ENCODE data around the gene RBMS1. TPM values are rescaled to one million over a fixed set of nuclear protein-coding genes. Genes with fewer than 3 reads are reported as not detected.

The RBMS1 gene
- total RNA-seq, 1 experiment from 2014 or later, result 77.5 TPM

GRCh38 chr2:160315337-160315736 is 178.3 kb downstream of the RBMS1 start:
- Histone ChIP-seq H2BK12ac (ENCODE audit: insufficient read length, low read depth, low read length) (no peak overlapping the region), H2BK20ac (ENCODE audit: low read depth, low read length, poor library complexity, severe bottlenecking) (no peak overlapping the region), H3K9me3 (ENCODE audit: control insufficient read depth, low read depth, low read length) (no peaks in the 10 kb centered on the region), H3K27me3 (ENCODE audit: insufficient read depth, low read length) (no peaks in the 10 kb centered on the region), H2AFZ (ENCODE audit: low read length) (no peak overlapping the region), H3K23me2 (ENCODE audit: insufficient read length, low read depth, low read length, poor library complexity, severe bottlenecking) (no peaks in the 10 kb centered on the region), H3K9ac (ENCODE audit: extremely low read depth, insufficient read length, low read length) (no peak overlapping the region), H4K5ac (ENCODE audit: insufficient read length, low read depth, low read length) (no peak overlapping the region), H3K27ac (ENCODE audit: insufficient read length, low read depth, low read length) (no peak overlapping the region), H2BK120ac (ENCODE audit: low read depth, low read length, poor library complexity, severe bottlenecking) (no peak overlapping the region), H3K18ac (ENCODE audit: insufficient read length, low read depth, low read length) (no peak overlapping the region), H3K4me1 (ENCODE audit: insufficient read depth, low read length) (no peaks in the 10 kb centered on the region), H3K56ac (ENCODE audit: insufficient read length, low read depth, low read length) (no peak overlapping the region), H2AK5ac (ENCODE audit: insufficient read length, low read length) (no peak overlapping the region), H3K79me1 (ENCODE audit: insufficient read depth, low read depth, low read length, poor library complexity, severe bottlenecking) (no peaks in the 10 kb centered on the region), H3K79me2 (ENCODE audit: insufficient read depth, low read length) (no peaks in the 10 kb centered on the region), H3T11ph (ENCODE audit: low read length) (no peak overlapping the region), H3K14ac (ENCODE audit: insufficient read depth, low read length) (no peak overlapping the region), H2BK5ac (ENCODE audit: insufficient read length, low read length) (no peak overlapping the region), H3K4ac (ENCODE audit: low read depth, low read length) (no peak overlapping the region), H3K4me2 (ENCODE audit: insufficient read depth, insufficient read length, low read length) (no peak overlapping the region), H4K20me1 (ENCODE audit: control insufficient read depth, insufficient read depth, insufficient read length) (no peaks in the 10 kb centered on the region), H4K8ac (replicated peaks; ENCODE audit: insufficient read length, low read depth, low read length) (no peak overlapping the region), H2BK15ac (ENCODE audit: low read depth, low read length) (no peak overlapping the region), H4K91ac (ENCODE audit: insufficient read length, low read depth, low read length) (no peak overlapping the region), H3K23ac (ENCODE audit: insufficient read length, low read depth, low read length) (no peak overlapping the region)
- no peak for TF ChIP-seq CTCF (conservative IDR thresholded peaks at IDR 0.05)
- Mint-ChIP-seq H3K4me3 (no peak overlapping the region), H3K36me3 (ENCODE audit: insufficient read depth in 1 of 3, low read depth in 3 of 3) (peaks cover 0 to 9% (median 0%) of the 10 kb centered on the region in 3 experiments; a peak in 2 of 7 replicates), H3K27ac (no peak overlapping the region), H3K27me3 (ENCODE audit: low read depth) (no peaks in the 10 kb centered on the region), H3K9me3 (no peaks in the 10 kb centered on the region), H3K4me1 (peaks cover 12 to 26% of the 10 kb centered on the region in 2 experiments)
- no peak for DNase-seq
- WGBS (ENCODE audit: extremely low coverage, insufficient read length, low lambda C conversion rate), result no CpG with 5 or more reads among the region's 2 CpGs

Measured in H9 (cell line).